Activated CD4-positive, CD25-positive, alpha-beta regulatory T cell treated with anti-CD3 and anti-CD28 coated beads, Interleukin-2, amount 50 U/mL, for 72 hours (primary cell): Measurements from ENCODE around the gene NLRC5.

Experiments used
- DNase-seq: peaks from one replicate; pipeline ENCODE4 v3.0.0; 2021

NLRC5 gene

GRCh38 chr16:57028086-57028485, 38.7 kb downstream of the NLRC5 start:
- no peak for DNase-seq

- no peak for DNase-seq
Observed at GRCh38 chr16:57029161-57030160, 40.1 kb downstream of the NLRC5 start.

GRCh38 chr16:57030346-57030902, 41.1 kb downstream of the NLRC5 start:
- DNase-seq: no peak

- no peak for DNase-seq
Observed at GRCh38 chr16:57031156-57031555, 41.8 kb downstream of the NLRC5 start.

GRCh38 chr16:57032346-57032745, 43.0 kb downstream of the NLRC5 start:
- DNase-seq: no peak

- no peak for DNase-seq
Observed at GRCh38 chr16:57032931-57033330, 43.6 kb downstream of the NLRC5 start.

GRCh38 chr16:57036315-57036714, 47.0 kb downstream of the NLRC5 start:
- no peak for DNase-seq

GRCh38 chr16:57036945-57037344, 47.6 kb downstream of the NLRC5 start:
- DNase-seq: no peak

GRCh38 chr16:57038166-57038565, 48.8 kb downstream of the NLRC5 start:
- no peak for DNase-seq

GRCh38 chr16:57039148-57039812, 49.9 kb downstream of the NLRC5 start:
- no peak for DNase-seq

- DNase-seq: peak; percentile 76
Observed at GRCh38 chr16:57041182-57042156, 52.1 kb downstream of the NLRC5 start.

- peak; percentile 80 for DNase-seq
Observed at GRCh38 chr16:57042157-57043111, 53.1 kb downstream of the NLRC5 start.

GRCh38 chr16:57043248-57043647, 53.9 kb downstream of the NLRC5 start:
- no peak for DNase-seq

GRCh38 chr16:57044931-57045693, 55.8 kb downstream of the NLRC5 start:
- DNase-seq: no peak

GRCh38 chr16:57045694-57046381, 56.5 kb downstream of the NLRC5 start:
- no peak for DNase-seq

GRCh38 chr16:57048095-57048494, 58.7 kb downstream of the NLRC5 start:
- DNase-seq: no peak

- no peak for DNase-seq
Observed at GRCh38 chr16:57049678-57050077, 60.3 kb downstream of the NLRC5 start.

- no peak for DNase-seq
Observed at GRCh38 chr16:57051696-57052228, 62.4 kb downstream of the NLRC5 start.

GRCh38 chr16:57053206-57053605, 63.8 kb downstream of the NLRC5 start:
- no peak for DNase-seq

- no peak for DNase-seq
Observed at GRCh38 chr16:57054338-57054737, 65.0 kb downstream of the NLRC5 start.
